HepG2 (cell line): ENCODE results near the gene RIPOR1. TPM values are rescaled to one million over a fixed set of nuclear protein-coding genes. Genes with fewer than 3 reads are reported as not detected.

ENCODE experiments used
- ARNT2 ChIP-seq: sonication (generic); formaldehyde crosslinking; IDR thresholded peaks from 2 replicates; pipeline ENCODE4 v1.8.0; 2022; ENCODE audit warnings: mild to moderate bottlenecking, low read depth, missing genetic modification reagents, moderate library complexity
- HES4 ChIP-seq: sonication (generic); formaldehyde crosslinking; IDR thresholded peaks from 2 replicates; pipeline ENCODE4 v1.9.0; 2021; ENCODE audit warnings: mild to moderate bottlenecking, missing genetic modification reagents, borderline replicate concordance
- HOMEZ ChIP-seq: IDR thresholded peaks from 2 replicates; pipeline ENCODE4 v1.6.1; 2016; ENCODE audit warnings: low read depth
- ISX ChIP-seq: sonication (generic); formaldehyde crosslinking; conservative IDR thresholded peaks from 2 replicates; pipeline ENCODE4 v1.5.0; 2020; ENCODE audit warnings: missing genetic modification reagents
- MED1 ChIP-seq: sonication (generic); formaldehyde crosslinking; IDR thresholded peaks from 2 replicates; pipeline ENCODE4 v1.4.0; 2020; ENCODE audit warnings: missing genetic modification reagents
- MEF2D ChIP-seq: sonication (generic); formaldehyde crosslinking; IDR thresholded peaks from 2 replicates; pipeline ENCODE4 v1.5.1; 2020; ENCODE audit warnings: mild to moderate bottlenecking, missing genetic modification reagents
- MIER3 ChIP-seq: IDR thresholded peaks from 2 replicates; pipeline ENCODE4 v1.6.1; 2016; ENCODE audit warnings: missing compliant biosample characterization, borderline replicate concordance
- PAXIP1 ChIP-seq: sonication (generic); formaldehyde crosslinking; conservative IDR thresholded peaks from 2 replicates; pipeline ENCODE4 v1.4.0; 2020; ENCODE audit warnings: mild to moderate bottlenecking, missing genetic modification reagents, moderate library complexity
- TRAFD1 ChIP-seq: sonication (generic); formaldehyde crosslinking; IDR thresholded peaks from 2 replicates; pipeline ENCODE4 v1.5.1; 2020; ENCODE audit warnings: missing genetic modification reagents, mild to moderate bottlenecking, borderline replicate concordance
- TRIM24 ChIP-seq: sonication (generic); formaldehyde crosslinking; IDR thresholded peaks from 2 replicates; pipeline ENCODE4 v1.8.0; 2022; ENCODE audit warnings: mild to moderate bottlenecking, missing genetic modification reagents
- U2AF1 ChIP-seq: fragments of 200-400 bp; formaldehyde crosslinking; optimal IDR thresholded peaks from 2 replicates; pipeline ENCODE3; 2017; ENCODE audit warnings: mild to moderate bottlenecking, low read depth, low read length
- U2AF2 ChIP-seq: fragments of 200-400 bp; formaldehyde crosslinking; IDR thresholded peaks from 2 replicates; pipeline ENCODE4 v1.6.1; 2017; ENCODE audit warnings: low read depth, mild to moderate bottlenecking, low read length
- YY1 ChIP-seq: IDR thresholded peaks from 2 replicates; pipeline ENCODE4 v1.6.1; 2011; ENCODE audit warnings: low read length, low read depth, moderate library complexity, mild to moderate bottlenecking; ENCODE audit not compliant: insufficient read depth, insufficient replicate concordance
- ZNF326 ChIP-seq: sonication (generic); formaldehyde crosslinking; IDR thresholded peaks from 2 replicates; pipeline ENCODE4 v1.4.0; 2020; ENCODE audit warnings: missing genetic modification reagents, borderline replicate concordance
- ZNF382 ChIP-seq: sonication (generic); formaldehyde crosslinking; IDR thresholded peaks from 2 replicates; pipeline ENCODE4 v1.5.0; 2020; ENCODE audit warnings: missing genetic modification reagents, mild to moderate bottlenecking, borderline replicate concordance
- ZNF607 ChIP-seq: sonication (generic); formaldehyde crosslinking; IDR thresholded peaks from 2 replicates; pipeline ENCODE4 v1.5.1; 2020; ENCODE audit warnings: missing genetic modification reagents, mild to moderate bottlenecking, borderline replicate concordance
- ZNF747 ChIP-seq: sonication (generic); formaldehyde crosslinking; IDR thresholded peaks from 2 replicates; pipeline ENCODE4 v1.8.1; 2023; ENCODE audit warnings: missing genetic modification reagents, mild to moderate bottlenecking, borderline replicate concordance
- ZNF770 ChIP-seq: sonication (generic); formaldehyde crosslinking; IDR thresholded peaks from 2 replicates; pipeline ENCODE4 v1.5.0; 2020; ENCODE audit warnings: mild to moderate bottlenecking, missing genetic modification reagents
- ZNF790 ChIP-seq: sonication (generic); formaldehyde crosslinking; IDR thresholded peaks from 2 replicates; pipeline ENCODE4 v1.8.0; 2022; ENCODE audit warnings: missing genetic modification reagents, mild to moderate bottlenecking, borderline replicate concordance
- ZSCAN20 ChIP-seq: sonication (generic); formaldehyde crosslinking; IDR thresholded peaks from 2 replicates; pipeline ENCODE4 v1.4.0; 2020; ENCODE audit warnings: missing genetic modification reagents, mild to moderate bottlenecking, borderline replicate concordance
- ZZZ3 ChIP-seq: sonication (generic); formaldehyde crosslinking; IDR thresholded peaks from 2 replicates; pipeline ENCODE4 v1.4.0; 2020; ENCODE audit warnings: missing genetic modification reagents, mild to moderate bottlenecking, borderline replicate concordance
- polyA plus RNA-seq, 8 experiments: library from polyadenylated mRNA; depleted of rRNA in 3 of 8; stranded (reverse) in 7 of 8; unstranded in 1 of 8; fragments of >200 nt; fragmentation: Illumina TruSeq in 4 of 8; extraction: Trizol in 4 of 8; gene quantifications; 2 replicates each; pipeline versions ENCODE4 v1.2.1 to v1.2.3, GENCODE V29; 2011 to 2016; ENCODE audit warnings: low read depth in 4 of 8, missing spikeins in 1 of 8, mixed read lengths in 1 of 8; ENCODE audit not compliant: insufficient read depth in 1 of 8
- total RNA-seq, 5 experiments: library from RNA; depleted of rRNA; stranded (reverse); fragments of >200 nt; fragmentation: Illumina TruSeq; extraction: Trizol; gene quantifications; 2 replicates each; pipeline ENCODE4 v1.2.3, GENCODE V29; 2016; ENCODE audit warnings: low read depth in 1 of 5

RIPOR1 gene
- total and polyA plus RNA-seq, 2 of the 13 experiments (the other 11 are each of a cell fraction or from before 2014, with no cell fraction given), result 4.6 to 8.1 TPM

GRCh38 chr16:67546761-67547422, 18.3 kb downstream of the RIPOR1 start (continued):
- TF ChIP-seq PAXIP1 (no peak), ZNF382 (CRISPR knock-in tag) (no peak), ZNF326 (no peak), MEF2D (CRISPR knock-in tag) (no peak), HES4 (no peak), ZNF790 (CRISPR knock-in tag) (no peak), U2AF1 (no peak), MED1 (CRISPR knock-in tag) (0 out of 2 replicates have a peak, but pooled peaks have one; percentile 57), ISX (no peak), YY1 (peak; percentile 76), HOMEZ (CRISPR knock-in tag) (peak; percentile 36; the same call in 1 of the 2 replicates), ZNF747 (CRISPR knock-in tag) (no peak), TRIM24 (no peak), U2AF2 (no peak), ZNF770 (no peak), TRAFD1 (no peak), ZNF607 (CRISPR knock-in tag) (0 out of 2 replicates have a peak, but pooled peaks have one; percentile 37), ZSCAN20 (CRISPR knock-in tag) (no peak), ARNT2 (peak; percentile 63; the same call in 1 of the 2 replicates), ZZZ3 (no peak), MIER3 (0 out of 2 replicates have a peak, but pooled peaks have one; percentile 52)
